Suppressor macrophage (primary cell): ENCODE measurements around the gene FCER2.

Source experiments
- DNase-seq, 4 experiments: peaks; one replicate each; pipeline ENCODE4 v3.0.0-alpha.2; 2020 to 2022

The FCER2 gene

DNA sequence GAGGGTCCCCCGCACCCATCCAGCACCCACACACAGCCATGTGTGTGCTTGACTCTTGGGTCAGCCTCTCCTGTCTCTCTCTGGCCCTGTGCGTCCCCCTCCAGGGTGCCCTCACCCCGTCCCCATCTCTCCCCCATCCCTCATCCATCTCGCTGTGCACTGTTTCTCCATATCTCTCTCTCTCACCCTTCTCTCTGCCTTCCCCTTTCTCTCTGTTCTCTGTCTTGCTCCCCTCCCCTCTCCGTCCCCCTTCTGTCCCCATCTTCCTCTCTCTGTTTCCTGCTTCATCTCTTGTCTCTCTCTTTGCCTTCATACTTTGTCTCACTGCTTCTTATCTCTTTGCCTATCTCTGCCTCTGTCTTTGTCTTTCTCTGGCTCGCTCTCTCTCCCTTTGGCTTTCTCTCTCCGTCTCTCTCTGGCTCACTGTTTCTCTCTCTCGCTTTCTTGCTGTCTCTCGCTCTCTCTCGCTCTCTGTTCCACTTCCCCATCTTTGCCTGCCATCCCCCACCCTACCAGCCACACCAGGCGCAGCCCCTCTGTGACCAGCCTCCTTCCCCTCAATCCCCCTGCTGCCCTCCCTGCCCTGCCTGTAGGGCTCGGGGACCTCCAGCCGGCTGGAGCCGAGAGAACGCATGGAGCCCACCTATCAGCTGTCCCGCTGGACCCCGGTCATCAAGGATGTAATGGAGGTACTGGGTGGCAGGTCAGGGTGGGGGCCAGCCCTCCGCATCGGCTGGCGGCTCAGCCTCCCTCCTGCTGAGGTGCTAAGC lies 56.1 kb downstream of the FCER2 start:
- DNase-seq = no peak

- DNase-seq = peak in 3 of 4 experiments; percentile 32 to 49 (median 45)
These were observed 56.8 kb downstream of the FCER2 start for GRCh38 chr19:7645163-7645562.

DNA sequence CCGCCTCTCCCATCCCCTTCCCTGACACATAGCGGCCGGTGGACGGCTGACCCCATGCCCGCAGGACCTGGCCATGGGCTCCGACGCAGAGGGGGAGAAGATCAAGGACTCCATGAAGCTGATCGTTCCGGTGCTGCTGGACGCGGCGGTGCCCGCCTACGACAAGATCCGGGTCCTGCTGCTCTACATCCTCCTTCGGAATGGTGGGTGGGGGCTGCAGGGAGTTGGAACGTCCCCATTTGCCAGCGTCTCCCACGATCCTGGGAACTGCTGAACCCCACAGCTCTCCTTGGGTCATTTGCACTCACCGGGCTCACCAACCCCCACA lies 57.4 kb downstream of the FCER2 start:
- DNase-seq = no peak

DNA sequence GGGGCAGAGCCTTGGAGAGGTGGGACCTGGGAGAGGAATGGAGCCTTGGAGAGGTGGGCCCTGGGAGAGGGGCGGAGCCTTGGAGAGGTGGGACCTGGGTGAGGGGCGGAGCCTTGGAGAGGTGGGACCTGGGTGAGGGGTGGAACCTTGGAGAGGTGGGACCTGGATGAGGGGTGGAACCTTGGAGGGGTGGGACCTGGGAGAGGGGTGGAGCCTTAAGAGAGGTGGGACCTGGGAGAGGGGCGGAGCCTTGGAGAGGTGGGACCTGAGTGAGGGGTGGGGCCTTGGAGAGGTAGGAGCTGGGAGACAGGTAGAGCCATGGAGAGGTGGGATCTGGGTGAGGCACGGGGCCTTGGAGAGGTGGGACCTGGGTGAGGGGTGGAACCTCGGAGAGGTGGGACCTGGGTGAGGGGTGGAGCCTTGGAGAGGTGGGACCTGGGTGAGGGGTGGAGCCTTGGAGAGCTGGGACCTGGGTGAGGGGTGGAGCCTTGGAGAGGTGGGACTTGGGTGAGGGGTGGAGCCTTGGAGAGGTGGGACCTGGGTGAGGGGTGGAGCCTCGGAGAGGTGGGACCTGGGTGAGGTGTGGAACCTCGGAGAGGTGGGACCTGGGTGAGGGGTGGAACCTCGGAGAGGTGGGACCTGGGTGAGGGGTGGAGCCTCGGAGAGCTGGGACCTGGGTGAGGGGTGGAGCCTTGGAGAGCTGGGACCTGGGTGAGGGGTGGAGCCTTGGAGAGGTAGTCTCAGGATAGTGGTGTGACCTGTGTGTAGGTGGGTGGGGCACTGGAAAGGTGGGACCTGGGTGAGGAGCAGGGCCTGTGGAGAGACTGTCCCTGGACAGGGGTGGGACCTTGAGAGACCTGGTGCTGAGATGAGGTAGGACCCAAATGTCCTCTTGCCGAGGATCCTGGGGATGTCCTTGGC lies 58.0 kb downstream of the FCER2 start:
- DNase-seq = peak in 2 of 4 experiments; percentile 36 to 60

GRCh38 chr19:7643031-7643415 lies 58.9 kb downstream of the FCER2 start:
- DNase-seq = no peak

DNA sequence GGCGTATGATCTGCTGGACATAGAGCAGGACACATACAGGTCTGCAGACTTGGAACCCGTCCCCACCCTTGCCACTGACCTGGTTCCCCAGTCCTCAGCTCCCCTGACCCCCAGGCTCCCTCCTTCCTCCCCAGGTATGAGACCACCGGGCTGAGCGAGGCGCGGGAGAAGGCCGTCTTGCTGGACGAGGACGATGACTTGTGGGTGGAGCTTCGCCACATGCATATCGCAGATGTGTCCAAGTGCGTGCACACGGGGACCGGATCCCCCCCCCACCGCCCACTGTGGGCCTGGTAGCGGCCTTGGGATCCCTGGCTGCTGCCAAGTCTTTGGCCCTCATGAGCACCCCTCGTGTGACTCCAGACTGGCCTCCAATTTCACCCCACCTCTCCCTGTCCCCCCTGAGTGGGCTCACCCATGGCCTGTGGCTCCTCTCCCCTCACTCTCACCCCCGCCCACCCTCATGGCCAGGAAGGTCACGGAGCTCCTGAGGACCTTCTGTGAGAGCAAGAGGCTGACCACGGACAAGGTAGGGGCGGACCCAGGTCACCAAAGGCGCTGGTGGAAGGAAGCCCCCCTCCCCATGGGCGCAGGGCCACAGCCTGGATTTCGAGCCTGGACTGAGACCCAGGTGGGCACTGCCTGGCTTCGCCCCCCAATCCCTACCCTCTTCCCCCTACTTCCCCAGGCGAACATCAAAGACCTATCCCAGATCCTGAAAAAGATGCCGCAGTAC lies 59.5 kb downstream of the FCER2 start:
- DNase-seq = no peak

DNA sequence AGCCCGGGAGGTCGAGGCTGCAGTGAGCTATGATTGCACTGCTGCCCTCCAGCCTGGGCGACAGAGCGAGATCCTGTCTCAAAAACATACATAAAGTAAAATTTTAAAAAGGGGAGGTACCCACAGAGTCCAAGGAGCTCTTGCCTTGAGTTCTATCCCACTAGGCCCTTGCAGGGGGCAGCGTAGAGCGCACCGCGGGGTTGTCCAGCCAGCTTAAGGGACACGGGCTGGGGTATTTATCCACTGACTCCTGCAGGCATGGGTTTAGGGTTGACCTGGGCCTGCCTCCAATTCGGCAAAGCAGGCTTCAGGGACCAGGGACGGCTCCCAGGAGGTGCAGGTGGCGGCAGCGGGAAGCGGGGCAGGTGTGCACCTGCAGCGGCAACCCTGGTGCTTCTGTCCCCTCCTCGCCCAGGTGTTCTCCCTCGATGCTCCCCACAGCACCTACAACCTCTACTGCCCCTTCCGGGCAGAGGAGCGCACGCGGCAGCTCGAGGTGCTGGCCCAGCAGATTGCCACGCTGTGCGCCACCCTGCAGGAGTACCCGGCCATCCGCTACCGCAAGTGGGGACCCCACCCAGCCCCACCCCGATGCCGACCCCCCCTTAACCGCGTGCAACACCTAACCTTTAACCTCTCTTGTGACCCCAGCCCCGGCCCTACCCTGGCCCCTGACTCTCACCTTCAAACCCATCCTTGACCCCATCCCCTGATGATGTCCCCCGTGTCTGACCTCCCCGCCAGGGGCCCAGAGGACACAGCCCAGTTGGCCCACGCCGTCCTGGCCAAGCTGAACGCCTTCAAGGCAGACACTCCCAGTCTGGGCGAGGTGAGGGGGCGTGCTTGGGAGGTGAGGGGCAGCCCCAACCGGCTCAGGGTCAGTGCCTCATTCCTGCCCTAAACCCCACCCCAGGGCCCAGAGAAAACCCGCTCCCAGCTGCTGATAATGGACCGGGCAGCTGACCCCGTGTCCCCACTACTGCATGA lies 60.3 kb downstream of the FCER2 start:
- no peak for DNase-seq

DNA sequence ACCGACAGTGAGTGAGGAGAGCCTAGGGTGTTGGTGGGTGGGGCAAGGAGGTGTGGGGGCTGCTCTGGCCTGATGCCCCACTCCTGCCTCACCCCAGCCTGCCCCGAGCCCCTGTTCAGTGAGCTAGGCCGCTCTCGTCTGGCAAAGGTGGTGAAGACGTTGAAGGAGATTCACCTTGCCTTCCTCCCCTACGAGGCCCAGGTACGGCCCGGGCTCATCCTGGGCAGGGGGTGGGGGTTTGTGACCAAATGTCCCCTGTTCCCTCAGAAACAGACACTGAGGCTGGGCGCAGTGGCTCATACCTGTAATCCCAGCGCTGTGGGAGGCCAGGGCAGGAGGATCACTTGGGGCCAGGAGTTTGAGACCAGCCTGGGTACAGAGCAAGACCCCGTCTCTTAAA lies 61.1 kb downstream of the FCER2 start:
- DNase-seq = no peak

DNA sequence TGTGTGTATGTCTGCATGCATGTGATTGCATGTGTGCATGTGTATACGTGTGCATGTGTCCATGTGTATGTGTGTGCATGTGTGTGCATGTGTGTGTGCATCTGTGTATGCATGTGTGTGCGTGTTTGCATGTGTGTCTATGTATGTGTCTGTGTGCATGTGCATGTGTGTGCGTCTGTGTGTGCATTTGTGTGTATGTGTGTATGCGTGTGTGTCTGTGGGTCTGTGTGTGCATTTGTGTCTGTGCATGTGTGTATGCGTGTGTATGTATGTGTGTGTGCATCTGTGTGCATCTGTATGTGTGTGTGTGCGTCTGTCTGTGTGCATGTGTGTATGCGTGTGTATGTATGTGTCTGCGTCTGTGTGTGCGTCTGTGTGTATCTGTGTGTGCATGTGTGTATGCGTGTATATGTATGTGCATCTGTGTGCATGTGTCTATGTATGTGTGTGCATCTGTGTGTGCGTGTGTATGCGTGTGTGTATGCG lies 62.0 kb downstream of the FCER2 start:
- no peak for DNase-seq

DNA sequence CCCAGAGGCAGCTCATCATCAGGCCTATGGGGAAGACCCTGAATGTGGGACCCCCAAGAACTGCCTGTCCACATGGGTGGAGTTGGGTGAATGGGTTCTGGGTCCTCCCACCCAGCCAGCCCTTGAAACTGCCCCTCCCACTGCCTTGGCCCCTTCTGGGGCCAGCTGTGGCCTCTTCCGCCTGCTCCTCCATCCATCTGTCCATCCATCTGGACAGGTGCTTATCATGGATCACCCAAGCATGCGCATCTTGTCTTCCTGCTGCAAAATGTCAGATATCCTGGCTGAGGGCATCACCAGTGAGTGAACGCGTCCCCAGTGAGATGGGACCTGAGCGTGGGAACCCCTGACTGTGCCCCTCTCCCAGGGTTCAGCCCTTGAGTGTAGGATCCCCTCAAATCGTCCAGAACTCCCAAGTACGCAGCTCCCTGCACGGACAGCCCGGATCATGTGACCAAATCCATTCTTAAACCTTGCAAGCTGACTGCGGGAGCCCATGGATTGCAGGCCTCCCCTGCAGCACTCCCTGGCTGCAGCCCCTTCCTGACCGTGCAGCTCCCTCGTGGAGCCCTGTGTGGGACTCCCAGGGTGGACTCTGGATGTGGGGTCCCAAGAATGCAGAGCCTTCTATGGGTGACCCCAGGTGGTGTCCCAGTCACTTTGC lies 63.0 kb downstream of the FCER2 start:
- no peak for DNase-seq
